DMS 273 treated with DMSO at 0.1 percent for 48 hours (cell line): ENCODE measurements around the gene KRTAP19-3.
"Not testable (repeated sequence)": the region's sequence is repeated elsewhere in the genome, so short reads cannot be mapped to it uniquely, and the experiment has no call there.

ENCODE experiments used
- DNase-seq: peaks from one replicate; lab custom pipeline; 2025; lab: John Stamatoyannopoulos, UW

The KRTAP19-3 gene

GRCh38 chr21:30491963-30492428 lies at the start of gene KRTAP19-3:
Gene KRTAP19-3, minus strand, starts transcription at chr21:30492013. Its CDS starts 56 bp downstream, at chr21:30491957.
- no peak for DNase-seq

GRCh38 chr21:30518876-30519275 lies 27.1 kb upstream of the KRTAP19-3 start:
- DNase-seq, result no peak

- DNase-seq, result no peak
Observed at GRCh38 chr21:30515681-30516080, 23.9 kb upstream of the KRTAP19-3 start.

GRCh38 chr21:30505621-30506205 lies 13.9 kb upstream of the KRTAP19-3 start:
- not testable (repeated sequence) for DNase-seq

GRCh38 chr21:30502041-30502440 lies 10.2 kb upstream of the KRTAP19-3 start, which contains the start of gene KRTAP19-5:
Gene KRTAP19-5, minus strand, starts transcription at chr21:30502141. Its CDS starts 51 bp downstream, at chr21:30502090.
- DNase-seq, result no peak

- DNase-seq, result no peak
Observed at GRCh38 chr21:30497065-30497464, 5.3 kb upstream of the KRTAP19-3 start, which contains the start of gene KRTAP19-4. Gene KRTAP19-4, minus strand, starts transcription at chr21:30497165. Its CDS starts 55 bp downstream, at chr21:30497110.

GRCh38 chr21:30487336-30487735 lies 4.5 kb downstream of the KRTAP19-3 start, which contains the start of gene KRTAP19-2:
Gene KRTAP19-2, minus strand, starts transcription at chr21:30487436. Its CDS starts 88 bp downstream, at chr21:30487348.
- no peak for DNase-seq

GRCh38 chr21:30486180-30486579 lies 5.6 kb downstream of the KRTAP19-3 start:
- no peak for DNase-seq

- no peak for DNase-seq
Observed at GRCh38 chr21:30482130-30482529, 9.7 kb downstream of the KRTAP19-3 start.

GRCh38 chr21:30480145-30480544 lies 11.7 kb downstream of the KRTAP19-3 start, which contains the start of gene KRTAP19-1:
Gene KRTAP19-1, minus strand, starts transcription at chr21:30480367. Its CDS starts 50 bp downstream, at chr21:30480317.
- no peak for DNase-seq

- DNase-seq, result no peak
Observed at GRCh38 chr21:30479259-30479658, 12.6 kb downstream of the KRTAP19-3 start.

GRCh38 chr21:30478004-30478403 lies 13.8 kb downstream of the KRTAP19-3 start:
- DNase-seq, result no peak

- no peak for DNase-seq
Observed at GRCh38 chr21:30468900-30469714, 22.7 kb downstream of the KRTAP19-3 start.

GRCh38 chr21:30463713-30464112 lies 28.1 kb downstream of the KRTAP19-3 start:
- no peak for DNase-seq

- DNase-seq, result no peak
Observed at GRCh38 chr21:30448514-30448913, 43.3 kb downstream of the KRTAP19-3 start.

GRCh38 chr21:30447056-30447455 lies 44.8 kb downstream of the KRTAP19-3 start:
- no peak for DNase-seq

GRCh38 chr21:30444204-30444603 lies 47.6 kb downstream of the KRTAP19-3 start:
- DNase-seq, result no peak

- DNase-seq, result no peak
Observed at GRCh38 chr21:30443226-30443625, 48.6 kb downstream of the KRTAP19-3 start.
